Endothelial cell of hepatic sinusoid (primary cell): ENCODE data around the gene CELSR2.
"Not testable (repeated sequence)": the region's sequence is repeated elsewhere in the genome, so short reads cannot be mapped to it uniquely, and the experiment has no call there.

ENCODE experiments used
- in situ Hi-C: cut with HindIII; loops from 2 replicates; pipeline ENCODE4 v1.10.0; 2017; ENCODE audit warnings: low sequenced_read_pairs

Gene CELSR2

GRCh38 chr1:109295712-109296415 is 46.5 kb downstream of the CELSR2 start:
- in situ Hi-C loops = no loop called here

- in situ Hi-C loops = no loop called here
Measured at GRCh38 chr1:109296782-109297181, 47.4 kb downstream of the CELSR2 start.

GRCh38 chr1:109298666-109299557 is 49.6 kb downstream of the CELSR2 start:
- in situ Hi-C loops = no loop called here

- in situ Hi-C loops = no loop called here
Measured at GRCh38 chr1:109299558-109300343, 50.4 kb downstream of the CELSR2 start.

- in situ Hi-C loops = no loop called here
Measured at GRCh38 chr1:109300650-109301151, 51.4 kb downstream of the CELSR2 start.

GRCh38 chr1:109301874-109302273 is 52.5 kb downstream of the CELSR2 start:
- in situ Hi-C loops = no loop called here

- in situ Hi-C loops = no loop called here
Measured at GRCh38 chr1:109304226-109304920, 55.0 kb downstream of the CELSR2 start.

- in situ Hi-C loops = not testable (repeated sequence)
Measured at GRCh38 chr1:109305991-109306390, 56.7 kb downstream of the CELSR2 start.

- in situ Hi-C loops = no loop called here
Measured at GRCh38 chr1:109306832-109307273, 57.5 kb downstream of the CELSR2 start, which contains the start of gene MYBPHL. Gene MYBPHL, minus strand, starts transcription at chr1:109307011. Its CDS starts 20 bp downstream, at chr1:109306991.

GRCh38 chr1:109307274-109308021 is 58.1 kb downstream of the CELSR2 start:
- in situ Hi-C loops = no loop called here

- in situ Hi-C loops = no loop called here
Measured at GRCh38 chr1:109309347-109309746, 60.0 kb downstream of the CELSR2 start.

- in situ Hi-C loops = no loop called here
Measured at GRCh38 chr1:109312246-109312645, 62.9 kb downstream of the CELSR2 start.

GRCh38 chr1:109312978-109313775 is 63.8 kb downstream of the CELSR2 start:
- in situ Hi-C loops = no loop called here

GRCh38 chr1:109314795-109315194 is 65.5 kb downstream of the CELSR2 start:
- in situ Hi-C loops = no loop called here

GRCh38 chr1:109315288-109315687 is 65.9 kb downstream of the CELSR2 start:
- in situ Hi-C loops = no loop called here

GRCh38 chr1:109316506-109316905 is 67.2 kb downstream of the CELSR2 start:
- in situ Hi-C loops = no loop called here

- in situ Hi-C loops = no loop called here
Measured at GRCh38 chr1:109319114-109319513, 69.8 kb downstream of the CELSR2 start.

- in situ Hi-C loops = no loop called here
Measured at GRCh38 chr1:109322974-109323373, 73.6 kb downstream of the CELSR2 start.
